ENCODE data around the gene DOCK4.

Gene DOCK4

GRCh38 chr7:112036071-112036470, 170.1 kb downstream of the DOCK4 start:
- DNase-seq, result no peak

DNA sequence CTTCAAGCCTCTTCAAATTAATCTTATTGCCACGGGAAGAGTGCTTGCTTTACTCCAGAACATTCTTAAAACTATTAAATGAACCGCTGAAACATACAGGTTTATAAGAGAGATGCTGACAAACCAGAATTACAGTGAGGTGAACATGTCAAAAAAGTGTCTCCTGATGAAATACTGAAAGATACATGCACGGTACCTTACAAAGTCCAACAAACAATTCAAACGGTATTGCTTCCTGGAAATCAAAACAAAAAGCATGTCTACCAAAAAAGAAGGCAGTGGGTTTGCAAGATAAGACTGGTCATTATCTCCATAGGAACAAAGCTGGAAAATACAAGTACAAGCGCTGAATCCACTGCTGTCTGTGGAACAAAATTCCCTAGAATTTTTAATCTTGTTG, 174.5 kb downstream of the DOCK4 start:
- no peak for DNase-seq

DNA sequence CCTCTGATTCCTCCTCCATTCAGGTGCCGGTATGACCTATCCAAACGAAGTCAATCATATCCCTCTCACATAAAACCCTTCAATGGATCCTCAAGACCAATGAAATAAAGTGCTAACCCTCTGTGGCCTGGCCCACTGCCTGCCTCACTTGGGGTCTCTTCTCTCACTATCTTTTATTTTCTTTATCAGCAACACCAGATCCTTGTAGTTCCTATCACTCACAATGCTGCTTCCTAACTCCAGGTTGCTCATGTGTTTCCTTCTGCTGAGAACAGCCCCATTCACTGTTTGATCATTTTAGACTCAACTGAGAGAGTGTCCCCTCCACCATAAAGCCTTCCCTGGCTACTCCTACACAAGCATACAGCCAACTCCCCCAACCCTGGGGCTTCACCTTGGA, 180.6 kb downstream of the DOCK4 start:
- no peak for DNase-seq

- no peak for DNase-seq
Measured at GRCh38 chr7:112023786-112024185, 182.4 kb downstream of the DOCK4 start.

GRCh38 chr7:112023282-112023681, 182.9 kb downstream of the DOCK4 start:
- DNase-seq, result no peak

DNA sequence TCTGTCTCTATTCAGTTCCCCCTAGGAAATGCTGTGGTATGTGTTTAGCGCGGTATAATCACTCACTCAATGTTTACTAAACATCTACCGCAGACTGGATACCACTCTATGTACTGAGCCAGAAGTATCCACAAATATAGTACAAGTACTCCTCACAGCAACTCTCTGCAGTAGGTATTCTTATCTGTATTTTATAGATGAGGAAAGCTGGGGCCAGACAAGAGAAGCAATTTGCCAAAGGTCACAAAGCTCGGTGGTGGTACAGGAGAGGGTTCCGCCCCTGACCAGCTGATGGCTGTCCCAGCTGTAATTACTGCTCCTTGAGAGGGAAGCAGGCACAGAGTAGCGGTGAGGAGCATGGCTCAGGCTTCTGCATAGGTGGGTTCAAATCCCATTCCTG, 184.1 kb downstream of the DOCK4 start:
- DNase-seq, result no peak

DNA sequence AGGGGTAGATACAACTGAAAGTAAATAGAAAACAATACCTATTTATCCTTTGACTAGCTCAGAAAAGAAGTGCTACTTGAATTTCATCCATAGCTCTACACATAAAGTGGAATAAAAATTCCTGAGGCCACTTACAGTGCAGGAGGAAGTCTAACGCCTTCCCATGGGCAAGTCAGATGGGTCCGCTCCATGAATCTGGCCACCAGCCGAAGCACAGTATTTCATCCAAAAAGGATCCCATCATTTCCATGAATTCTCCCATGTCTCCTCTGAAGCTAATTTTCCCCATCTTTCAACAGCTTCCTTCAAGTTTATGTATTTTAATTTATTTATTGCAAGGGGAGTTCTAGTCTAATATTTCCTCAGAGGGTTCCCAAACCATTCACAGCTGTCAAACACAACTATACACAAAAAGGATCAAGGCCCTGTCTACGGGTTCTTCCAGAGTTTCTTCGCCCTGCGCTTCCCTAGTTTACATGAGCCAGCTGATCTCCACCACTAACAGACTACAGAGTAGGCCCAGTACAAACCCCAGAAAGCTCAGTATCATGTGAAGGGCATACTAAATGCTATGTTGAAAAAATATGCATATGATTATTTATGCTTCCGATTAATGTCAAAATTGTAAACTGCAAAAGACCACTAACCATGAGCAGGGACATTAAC, 184.7 kb downstream of the DOCK4 start:
- no peak for DNase-seq

- no peak for DNase-seq
Measured at GRCh38 chr7:112020800-112021199, 185.4 kb downstream of the DOCK4 start.

- DNase-seq, result no peak
Measured at GRCh38 chr7:112019932-112020331, 186.3 kb downstream of the DOCK4 start.

DNA sequence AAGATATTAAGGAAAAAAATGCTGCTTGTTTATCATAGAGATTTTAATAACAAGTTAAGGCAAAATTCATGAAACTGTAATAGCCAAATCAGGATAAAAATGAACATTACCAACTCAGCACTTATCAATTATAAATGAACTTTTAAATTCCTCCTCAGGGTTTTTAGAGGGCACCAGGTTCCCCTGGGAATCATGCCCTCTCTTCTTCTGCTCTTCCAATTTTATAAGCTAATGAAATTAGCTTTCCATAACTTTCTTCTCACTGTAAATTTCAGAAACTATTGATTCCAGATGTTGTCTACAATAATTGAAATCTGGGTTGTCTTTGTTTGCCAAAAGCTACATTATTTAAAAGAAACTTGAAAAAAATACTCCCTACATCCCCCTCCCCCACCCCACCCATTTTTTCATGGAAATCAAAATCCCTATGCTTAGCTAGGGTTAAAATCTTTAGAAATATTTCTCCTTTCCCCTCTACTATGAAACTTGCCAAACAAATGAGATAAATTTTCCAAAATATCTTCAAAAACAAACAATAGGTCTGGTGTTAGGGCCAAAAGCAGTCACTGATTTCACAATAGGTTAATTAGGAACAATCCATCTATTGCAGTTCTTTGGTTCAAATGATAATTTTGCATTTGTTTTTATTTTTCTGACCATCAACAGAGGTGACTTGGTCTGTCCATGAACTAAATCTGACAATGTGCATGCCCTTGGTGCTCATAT, 187.7 kb downstream of the DOCK4 start:
- no peak for DNase-seq

DNA sequence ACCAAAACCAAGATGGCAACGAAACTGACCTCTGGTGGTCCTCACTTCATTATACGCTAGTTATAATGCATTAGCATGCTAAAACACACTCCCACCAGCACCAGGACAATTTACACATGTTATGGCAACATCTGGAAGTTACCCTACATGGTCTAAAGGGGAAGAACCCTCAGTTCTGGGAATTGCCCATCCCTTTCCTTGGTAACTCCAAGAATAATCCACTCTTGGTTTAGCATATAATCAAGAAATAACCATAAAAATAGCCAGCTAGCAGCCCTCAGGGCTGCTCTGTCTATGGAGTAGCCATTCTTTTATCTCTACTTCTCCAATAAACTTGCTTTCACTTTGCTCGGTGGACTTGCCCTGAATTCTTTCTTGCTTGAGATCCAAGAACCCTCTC, 191.1 kb downstream of the DOCK4 start:
- no peak for DNase-seq

GRCh38 chr7:112014347-112014746, 191.9 kb downstream of the DOCK4 start:
- no peak for DNase-seq

DNA sequence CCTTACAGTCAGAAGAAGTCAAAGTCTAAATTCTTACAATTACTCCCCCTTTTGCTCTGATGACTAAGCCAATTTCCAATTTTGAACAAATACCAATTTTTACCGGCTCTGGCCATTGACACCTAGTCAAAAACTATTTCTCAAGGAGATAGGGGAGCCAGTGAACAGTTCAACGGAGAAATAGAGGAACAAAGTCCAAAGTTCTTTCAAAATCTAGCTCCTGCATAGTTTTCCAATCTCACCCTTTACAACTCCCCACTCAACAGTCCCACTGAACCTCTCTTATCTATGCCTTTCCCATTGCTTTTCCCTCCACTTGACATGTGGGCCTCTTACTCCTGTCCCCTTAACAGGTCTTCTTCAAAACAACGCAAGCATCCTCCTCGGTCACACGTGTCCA, 192.9 kb downstream of the DOCK4 start:
- no peak for DNase-seq

DNA sequence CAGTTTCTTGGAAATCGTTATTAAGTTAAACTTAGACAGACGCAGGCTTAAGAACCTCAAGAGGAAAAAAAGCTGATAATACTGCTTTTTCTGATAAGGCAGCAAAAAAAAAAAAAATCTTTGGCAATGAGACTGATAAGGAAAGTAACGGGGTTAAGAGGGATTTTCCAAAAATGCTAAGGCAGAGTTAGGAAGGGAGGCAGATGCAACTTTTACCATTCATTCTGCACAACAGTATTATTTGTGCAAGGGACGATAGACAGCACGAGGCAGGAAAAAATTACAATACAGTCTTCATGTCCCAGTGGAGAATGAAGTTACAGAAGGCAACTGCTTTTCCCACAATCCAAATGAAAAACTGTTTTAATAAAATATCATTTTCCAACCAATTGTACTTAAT, 194.0 kb downstream of the DOCK4 start:
- DNase-seq, result no peak

GRCh38 chr7:112010994-112011393, 195.2 kb downstream of the DOCK4 start:
- no peak for DNase-seq

GRCh38 chr7:112010109-112010508, 196.1 kb downstream of the DOCK4 start:
- no peak for DNase-seq

- DNase-seq, result no peak
Measured at GRCh38 chr7:112009081-112009480, 197.1 kb downstream of the DOCK4 start.

- no peak for DNase-seq
Measured at GRCh38 chr7:112007185-112007584, 199.0 kb downstream of the DOCK4 start.

GRCh38 chr7:112006071-112006470, 200.1 kb downstream of the DOCK4 start:
- DNase-seq, result no peak

- DNase-seq, result no peak
Measured at GRCh38 chr7:112005205-112005775, 200.9 kb downstream of the DOCK4 start.

DNA sequence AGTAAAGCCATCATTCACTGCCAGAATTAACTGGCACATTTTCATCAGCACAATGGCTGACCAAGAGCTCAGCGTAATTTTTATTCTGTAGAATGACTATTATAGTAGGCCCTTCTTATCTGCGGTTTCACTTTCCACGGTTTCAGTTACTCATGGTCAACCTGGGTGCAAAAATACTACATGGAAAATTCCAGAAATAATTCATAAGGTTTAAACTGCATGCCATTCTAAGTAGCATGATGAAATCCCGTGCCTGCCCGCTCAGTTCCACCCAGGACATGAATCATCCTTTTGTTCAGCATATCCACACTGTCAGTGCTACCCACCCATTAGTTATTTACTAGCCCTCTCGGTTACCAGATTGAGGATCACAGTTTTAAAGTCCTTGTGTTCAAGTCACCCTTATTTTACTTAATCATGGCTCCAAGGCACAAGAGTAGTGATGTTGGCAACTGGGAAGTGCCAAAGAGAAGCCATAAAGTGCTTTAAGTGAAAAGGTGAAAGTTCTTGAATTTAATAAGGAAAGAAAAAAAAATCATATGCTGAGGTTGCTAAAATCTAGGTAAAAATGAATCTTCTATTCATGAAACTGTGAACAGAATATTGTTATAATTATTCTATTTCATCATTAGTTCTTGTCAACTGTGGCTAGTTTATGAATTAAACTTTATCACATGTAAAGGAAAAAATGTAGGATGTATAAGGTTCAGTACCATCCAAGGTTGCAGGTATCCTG, 204.9 kb downstream of the DOCK4 start:
- DNase-seq, result no peak

- no peak for DNase-seq
Measured at GRCh38 chr7:111998326-111998725, 207.9 kb downstream of the DOCK4 start.

GRCh38 chr7:111997546-111997945, 208.7 kb downstream of the DOCK4 start:
- DNase-seq, result no peak

GRCh38 chr7:111992601-111993000, 213.6 kb downstream of the DOCK4 start:
- DNase-seq, result no peak
